Retinal pigment epithelial cell (primary cell): ENCODE results near the gene SRCAP.
A peak's percentile ranks its signal among the peaks of the same experiment; 100 is the strongest.

ENCODE experiments used
- DNase-seq: peaks from one replicate; pipeline ENCODE4 v3.0.0-alpha.2; 2010; ENCODE audit warnings: low read depth
- H3K4me3 ChIP-seq: 2 replicates; pipeline ENCODE4 v1.5.1; 2011; ENCODE audit warnings: mild to moderate bottlenecking, low read length, control low read depth, moderate library complexity
- CTCF ChIP-seq: conservative IDR thresholded peaks from 2 replicates; pipeline ENCODE4 v1.5.1; 2011; ENCODE audit warnings: low read depth, low read length, control low read depth, inconsistent platforms

Gene SRCAP

GRCh38 chr16:30784215-30784614, 85.2 kb downstream of the SRCAP start:
- TF ChIP-seq CTCF, result no peak
- no peak for DNase-seq
- H3K4me3 ChIP-seq, result no peak overlapping the region

- H3K4me3 ChIP-seq, result peak overlapping the region; percentile 93
- TF ChIP-seq CTCF, result no peak
- DNase-seq, result no peak
Measured at GRCh38 chr16:30785126-30786106, 86.4 kb downstream of the SRCAP start.

GRCh38 chr16:30786115-30786935, 87.4 kb downstream of the SRCAP start:
- no peak for TF ChIP-seq CTCF
- peak overlapping the region; percentile 93 for H3K4me3 ChIP-seq
- DNase-seq, result no peak

GRCh38 chr16:30786936-30787612, 88.1 kb downstream of the SRCAP start, which contains the start of gene ZNF629:
Gene ZNF629, minus strand, starts transcription at chr16:30787205. Its CDS starts 2,723 bp downstream, at chr16:30784482.
- TF ChIP-seq CTCF, result no peak
- peak within 1 kb of the TSS; percentile 93 for H3K4me3 ChIP-seq
- DNase-seq, result no peak

GRCh38 chr16:30787613-30788378, 88.8 kb downstream of the SRCAP start:
- no peak for DNase-seq
- no peak for TF ChIP-seq CTCF
- peak overlapping the region; percentile 93 for H3K4me3 ChIP-seq
